ENCODE results near the gene ITGA11.

Gene ITGA11

DNA sequence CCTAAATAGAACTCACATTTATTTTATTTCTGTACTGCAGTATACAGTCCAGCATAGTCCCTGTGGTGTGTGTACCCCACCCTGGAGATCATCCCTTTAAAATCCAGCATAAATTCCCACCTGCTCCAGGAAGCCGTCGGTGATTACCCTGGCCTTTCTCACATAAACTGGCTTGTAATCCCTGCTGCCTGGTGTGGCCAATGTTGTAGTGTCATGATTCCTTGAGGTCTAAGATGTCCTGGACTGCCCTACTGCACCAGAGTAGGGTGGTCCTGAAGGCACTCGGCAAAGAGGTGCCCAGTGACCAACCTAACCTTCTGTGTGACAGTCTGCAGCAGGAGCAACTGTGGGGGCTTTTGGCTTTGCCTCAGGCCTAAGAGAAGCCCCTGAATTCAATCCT lies 58.9 kb downstream of the ITGA11 start:
- no peak for DNase-seq (ENCODE audit: low read depth in 2 of 2)

DNA sequence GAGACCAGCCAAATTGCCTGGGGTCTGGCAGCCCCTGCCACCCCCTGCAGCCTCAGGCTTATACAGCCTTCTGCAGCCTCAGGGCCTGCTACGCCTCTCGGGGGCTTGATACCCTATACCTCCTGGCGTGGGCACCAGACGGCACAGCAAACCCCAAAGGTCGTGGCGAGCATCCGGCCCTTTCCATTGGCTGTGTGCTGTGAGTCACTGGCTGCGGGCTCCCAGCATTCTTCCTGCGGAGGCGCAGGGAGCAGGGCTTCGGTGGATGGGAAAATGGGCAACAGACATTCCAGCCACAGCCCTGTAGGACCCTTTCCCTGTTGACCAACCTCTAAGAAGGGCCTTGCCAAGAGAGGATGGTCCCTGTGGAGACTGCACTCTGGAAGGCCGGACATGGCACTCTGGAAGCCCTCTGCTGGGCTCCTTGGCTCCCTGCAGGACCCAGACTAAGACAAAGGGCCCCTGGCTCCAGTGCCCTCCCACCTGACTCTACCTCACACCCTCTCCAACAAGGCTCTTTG lies 59.6 kb downstream of the ITGA11 start:
- no peak for DNase-seq (ENCODE audit: low read depth in 2 of 2)

DNA sequence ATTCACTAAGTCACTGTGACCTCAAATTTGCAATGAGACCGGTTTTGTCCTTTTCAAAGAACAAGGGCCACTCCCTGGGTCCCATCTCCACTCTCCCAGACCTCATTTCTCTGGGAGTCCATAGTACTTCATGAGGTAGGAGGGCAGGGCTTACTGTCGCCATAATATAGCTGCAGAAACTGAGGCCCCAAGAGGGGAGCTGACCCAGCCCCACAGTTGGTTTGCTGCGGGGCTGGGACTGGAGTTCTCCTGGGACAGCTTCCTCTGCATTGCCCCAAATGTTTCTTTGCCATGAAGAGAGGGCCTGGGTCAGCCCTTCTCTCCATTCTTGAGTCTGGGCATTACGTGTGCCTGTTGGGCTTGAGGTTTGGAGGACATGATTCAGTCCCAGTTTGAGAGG lies 60.1 kb downstream of the ITGA11 start:
- no peak for DNase-seq (ENCODE audit: low read depth in 2 of 2)

DNA sequence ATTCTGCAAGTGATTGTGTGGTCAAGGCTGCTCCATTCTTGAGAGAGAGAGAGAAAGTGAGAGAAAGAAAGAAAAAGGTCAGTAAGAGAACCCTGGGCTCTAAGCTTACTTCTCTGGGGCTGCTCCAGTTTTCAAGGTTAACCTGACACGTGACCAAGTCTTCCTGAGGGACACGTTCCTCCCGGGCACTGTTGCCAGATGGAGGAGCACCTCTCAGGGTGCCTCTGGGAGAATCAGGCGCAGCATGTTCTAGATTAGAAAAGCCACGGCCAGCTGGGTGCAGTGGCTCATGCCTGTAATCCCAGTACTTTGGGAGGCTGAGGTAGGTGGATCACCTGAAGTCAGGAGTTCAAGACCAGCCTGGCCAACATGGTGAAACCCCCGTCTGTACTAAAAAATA lies 60.8 kb downstream of the ITGA11 start:
- DNase-seq (ENCODE audit: low read depth in 2 of 2) = no peak

DNA sequence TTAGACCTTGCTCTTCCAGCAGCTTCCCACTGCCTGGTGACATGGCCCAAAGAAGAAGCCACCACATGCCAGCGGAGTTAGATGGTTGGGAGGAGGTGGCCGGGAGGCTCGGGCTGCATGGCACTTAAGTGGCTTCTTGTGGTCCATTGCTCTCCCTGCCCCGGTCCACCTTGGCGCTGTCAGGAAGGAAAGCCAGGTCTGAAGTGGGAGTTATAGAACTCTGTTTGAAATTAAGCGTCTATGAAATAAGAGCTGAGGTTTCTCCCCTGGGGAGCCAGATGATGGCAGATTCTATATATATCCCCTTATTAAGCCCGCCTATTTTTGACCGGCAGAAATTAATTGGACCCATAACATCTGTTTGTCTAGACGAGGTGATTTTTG lies 61.2 kb downstream of the ITGA11 start:
- no peak for DNase-seq (ENCODE audit: low read depth in 2 of 2)

DNA sequence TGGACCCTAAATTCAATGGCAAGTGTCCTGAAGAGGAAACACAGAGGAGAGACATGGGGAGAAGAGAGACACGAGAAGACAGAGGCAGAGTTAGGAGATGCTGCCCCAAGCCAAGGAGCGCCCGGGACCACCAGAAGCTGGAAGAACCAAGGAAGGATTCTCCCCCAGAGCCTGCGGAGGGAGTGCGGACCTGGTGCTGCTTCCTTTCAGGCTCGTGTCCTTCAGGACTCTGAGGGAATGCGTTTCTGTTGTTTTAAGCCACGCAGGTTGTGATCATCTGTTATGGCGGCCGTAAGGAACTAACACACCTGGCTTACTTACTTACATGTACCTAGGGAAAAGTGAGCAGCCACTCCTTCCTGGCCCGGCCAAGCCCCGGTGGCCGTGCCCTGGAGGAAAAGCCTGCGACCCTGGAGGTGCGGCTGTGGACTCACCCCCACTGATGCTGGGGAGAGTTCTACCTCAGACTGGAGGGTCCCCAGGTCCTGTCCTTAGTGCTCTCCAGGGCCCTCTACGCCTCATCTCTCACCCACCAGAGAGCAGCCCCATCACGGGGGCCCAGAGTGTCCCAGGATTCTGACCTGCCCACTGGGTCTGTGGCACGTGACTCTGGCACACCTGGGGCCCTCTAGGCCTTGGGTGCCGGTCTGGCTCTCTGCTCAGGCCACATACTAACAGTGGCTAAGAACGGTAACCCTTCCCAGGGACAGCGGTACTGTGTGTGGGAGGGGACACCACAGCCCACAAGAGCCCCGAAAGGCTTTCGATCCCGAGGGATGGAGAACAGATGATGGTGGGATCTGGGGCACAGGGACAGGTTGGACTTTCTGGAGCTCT lies 61.8 kb downstream of the ITGA11 start:
- no peak for DNase-seq (ENCODE audit: low read depth in 2 of 2)

DNA sequence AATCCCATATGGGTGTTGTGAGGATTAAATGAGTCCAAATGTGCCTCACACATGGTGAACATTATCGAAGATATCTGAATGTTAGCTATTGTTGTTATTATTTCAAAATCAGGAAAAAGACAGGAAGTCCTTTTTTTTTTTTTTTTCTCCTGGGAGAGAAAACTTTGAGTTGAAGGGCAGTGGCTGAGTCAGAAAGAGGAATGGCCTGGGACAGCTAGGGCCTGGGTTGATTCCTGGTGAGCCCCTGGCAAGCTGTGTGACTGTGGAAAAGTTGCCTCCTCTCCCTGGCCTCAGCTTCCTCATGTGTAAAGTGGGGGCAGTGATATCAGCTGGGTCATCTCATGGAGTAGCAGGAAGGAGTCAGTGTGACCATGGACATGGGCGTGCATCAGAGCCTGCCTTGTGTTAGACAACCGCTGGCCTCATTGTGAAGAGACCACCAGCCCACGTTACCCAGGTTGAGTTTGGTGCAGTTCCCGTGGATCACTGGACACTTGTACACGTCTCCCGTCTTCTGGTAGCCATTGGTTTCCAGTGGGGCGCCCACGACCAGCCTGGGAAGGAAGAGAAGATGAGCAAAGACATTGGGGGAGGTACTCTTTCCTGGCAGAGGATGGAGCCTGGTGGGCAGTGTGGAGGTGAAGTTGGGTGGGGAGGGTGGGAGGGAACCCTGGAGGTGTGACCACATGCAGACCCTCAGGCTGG lies 63.1 kb downstream of the ITGA11 start:
- no peak for DNase-seq (ENCODE audit: low read depth in 2 of 2)

DNA sequence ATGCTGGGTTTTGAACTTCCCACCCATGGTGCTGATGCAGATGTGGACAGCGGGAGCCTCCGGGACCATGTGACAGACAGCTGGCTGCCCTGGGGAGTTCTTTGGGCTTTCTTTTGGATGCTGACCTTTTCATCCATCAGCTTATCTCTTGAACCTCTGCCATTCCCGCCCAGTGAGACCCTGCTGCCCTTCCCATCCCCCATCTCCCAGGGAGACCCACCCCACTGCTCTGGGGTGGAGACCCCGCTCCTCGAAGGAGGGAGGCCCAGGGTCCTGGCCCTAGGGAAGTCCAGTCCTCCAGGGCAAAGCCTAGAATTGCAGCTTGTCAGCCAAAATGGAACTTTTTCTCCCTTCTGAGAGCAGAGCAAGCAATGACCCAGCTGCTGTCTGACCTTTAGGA lies 64.0 kb downstream of the ITGA11 start:
- DNase-seq (ENCODE audit: low read depth in 2 of 2) = no peak

DNA sequence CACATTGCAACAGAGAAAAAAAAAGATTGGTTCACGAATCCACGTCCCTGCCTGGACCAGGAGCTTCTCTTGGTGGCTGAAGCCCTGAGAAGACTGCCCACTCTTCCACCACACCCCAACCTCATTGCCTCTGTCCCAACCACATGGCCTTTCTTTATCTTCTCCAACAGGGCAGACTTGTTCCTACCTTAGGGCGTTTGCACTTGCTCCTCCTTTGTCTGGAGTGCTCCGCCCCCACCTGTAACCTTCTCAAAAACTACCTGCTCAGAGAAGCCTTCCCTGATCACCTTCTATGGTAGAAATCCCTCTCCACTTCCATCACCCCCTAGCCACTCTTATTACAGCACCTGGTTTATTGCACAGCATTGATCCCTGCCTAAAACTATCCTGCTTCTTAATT lies 64.7 kb downstream of the ITGA11 start:
- no peak for DNase-seq (ENCODE audit: low read depth in 2 of 2)

DNA sequence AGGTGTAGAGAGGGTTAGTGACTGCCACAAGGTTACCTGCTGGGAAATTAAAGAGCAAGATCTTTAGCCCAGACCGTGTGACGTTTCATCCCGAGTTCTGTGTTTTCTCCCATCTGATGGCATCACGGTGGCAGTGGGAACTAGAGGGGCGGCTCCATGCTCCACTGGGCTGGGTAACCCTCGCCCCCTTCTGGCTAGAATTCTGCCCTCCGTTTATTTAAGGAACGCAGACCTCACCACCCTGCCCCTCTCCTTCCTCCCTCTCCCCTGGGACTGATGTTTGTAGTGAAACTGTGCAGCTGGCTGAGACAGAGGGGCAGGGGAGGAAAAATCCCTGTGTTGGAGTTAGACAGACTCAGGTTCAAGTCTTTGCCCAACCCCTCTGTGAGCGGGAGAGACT lies 65.6 kb downstream of the ITGA11 start:
- DNase-seq (ENCODE audit: low read depth in 2 of 2) = no peak

DNA sequence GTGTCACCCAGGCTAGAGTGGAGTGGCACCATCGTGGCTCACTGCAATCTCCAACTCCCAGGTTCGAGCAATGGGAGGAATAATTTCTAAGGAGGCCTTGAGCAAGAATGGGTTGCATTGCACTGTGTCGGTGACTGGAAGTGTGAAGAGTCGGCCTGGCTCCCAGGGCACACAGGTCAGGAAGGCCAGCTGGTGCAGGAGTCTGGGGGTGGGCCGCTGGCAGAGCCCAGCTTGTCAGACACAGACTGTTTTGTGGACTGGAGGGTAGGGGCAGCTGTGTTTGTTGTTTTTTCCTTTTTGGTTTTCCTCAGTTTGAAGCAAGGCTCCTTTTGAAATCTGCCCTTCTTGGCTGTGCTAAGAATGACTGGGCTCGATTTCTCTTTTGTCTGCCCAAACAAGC lies 66.2 kb downstream of the ITGA11 start:
- no peak for DNase-seq (ENCODE audit: low read depth in 2 of 2)

DNA sequence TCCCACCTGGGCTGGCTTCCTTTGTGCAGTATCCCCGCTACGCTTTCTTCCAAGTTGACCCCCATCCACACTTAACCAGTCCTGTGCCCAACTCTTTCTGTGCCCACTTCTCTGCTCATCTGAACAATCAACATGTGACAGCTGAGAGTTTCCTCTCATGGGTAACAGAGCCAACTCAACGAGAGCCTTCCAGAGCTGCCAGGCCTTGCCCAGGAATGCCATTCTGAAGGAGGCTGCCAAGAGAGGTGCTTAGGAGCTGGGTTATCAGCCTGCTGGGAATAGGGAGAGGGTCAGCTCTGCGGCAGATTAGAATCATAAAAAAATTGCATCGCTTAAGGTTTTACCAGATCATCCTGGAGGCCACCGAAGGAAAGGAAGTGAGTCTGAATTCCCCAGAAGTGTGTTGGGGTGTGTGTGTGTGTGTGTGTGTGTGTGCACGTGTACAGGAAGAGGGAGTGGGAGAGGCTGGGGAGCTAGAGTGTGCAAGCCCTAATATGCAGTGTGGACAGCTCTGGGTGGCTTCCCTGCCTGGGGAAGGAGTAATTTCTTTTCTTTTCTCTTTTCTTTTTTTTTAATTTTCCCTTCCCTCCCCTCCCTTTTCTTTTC lies 66.7 kb downstream of the ITGA11 start:
- DNase-seq (ENCODE audit: low read depth in 2 of 2) = no peak

DNA sequence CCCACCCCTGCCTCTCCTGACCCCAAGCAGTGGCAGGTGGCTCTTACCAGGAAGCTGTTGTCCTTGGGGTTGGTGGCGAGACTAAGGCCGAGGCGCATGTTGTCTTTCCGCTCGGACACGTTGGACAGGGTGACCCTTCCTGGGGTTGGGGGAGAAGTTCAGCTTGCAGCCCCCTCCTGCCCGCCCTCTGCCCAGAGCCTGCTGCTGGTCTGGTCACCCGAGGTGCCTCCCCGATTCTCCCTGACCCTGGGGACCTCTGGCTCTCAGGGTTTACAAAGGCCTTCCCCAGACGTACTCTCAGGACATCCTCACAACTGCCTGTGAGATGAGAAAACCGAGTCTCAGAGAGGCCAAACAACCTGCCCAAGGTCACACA lies 67.3 kb downstream of the ITGA11 start:
- DNase-seq (ENCODE audit: low read depth in 2 of 2) = no peak

DNA sequence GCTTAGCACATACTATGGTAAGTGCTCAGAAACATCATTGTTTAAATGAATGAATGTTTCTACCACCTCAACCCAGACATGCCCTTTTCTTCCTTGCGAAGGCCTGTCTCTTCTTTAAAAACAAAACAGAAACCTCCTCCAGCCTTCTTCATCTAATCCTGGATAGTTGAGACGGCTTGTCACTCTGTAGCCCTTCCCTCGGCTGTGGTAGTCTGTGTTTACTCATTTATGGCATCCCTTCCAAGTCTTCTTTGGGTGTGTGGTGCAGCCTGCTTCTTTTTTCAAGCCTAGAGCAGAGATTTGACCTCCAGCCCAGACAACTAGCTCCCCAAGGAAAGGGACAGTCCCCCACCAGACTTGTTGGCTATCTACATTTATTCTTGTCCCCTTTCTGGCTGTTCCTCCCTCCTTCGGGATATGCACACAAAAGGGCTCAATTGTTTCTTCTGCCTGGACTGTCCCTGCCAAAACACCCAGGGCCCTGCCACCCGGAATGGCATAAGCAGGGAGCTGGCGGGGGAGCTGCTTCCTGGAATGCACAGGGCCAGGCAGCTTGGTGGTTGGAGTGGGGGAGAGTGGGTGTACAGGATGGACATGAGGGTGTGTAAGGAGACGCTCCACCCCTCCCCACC lies 67.8 kb downstream of the ITGA11 start:
- DNase-seq (ENCODE audit: low read depth in 2 of 2) = no peak

DNA sequence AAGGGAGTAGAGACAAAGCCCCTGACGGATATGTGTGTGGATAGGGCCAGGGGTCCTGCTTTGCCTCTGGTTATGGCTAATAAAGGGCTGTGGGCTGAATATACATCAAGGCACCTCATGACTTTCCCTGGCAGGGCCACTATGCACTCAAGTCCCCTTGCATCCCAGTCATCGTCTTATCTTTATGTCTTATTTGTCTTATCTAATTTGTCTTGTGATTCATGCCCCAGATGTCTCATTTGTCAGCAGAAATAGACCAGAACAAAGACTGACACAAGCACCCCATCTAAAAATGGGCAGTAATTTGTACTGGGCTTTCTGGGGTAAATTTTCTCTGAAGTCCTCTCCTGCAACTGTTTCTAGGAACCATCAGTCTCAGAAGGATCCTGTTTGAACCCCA lies 68.6 kb downstream of the ITGA11 start:
- no peak for DNase-seq (ENCODE audit: low read depth in 2 of 2)

DNA sequence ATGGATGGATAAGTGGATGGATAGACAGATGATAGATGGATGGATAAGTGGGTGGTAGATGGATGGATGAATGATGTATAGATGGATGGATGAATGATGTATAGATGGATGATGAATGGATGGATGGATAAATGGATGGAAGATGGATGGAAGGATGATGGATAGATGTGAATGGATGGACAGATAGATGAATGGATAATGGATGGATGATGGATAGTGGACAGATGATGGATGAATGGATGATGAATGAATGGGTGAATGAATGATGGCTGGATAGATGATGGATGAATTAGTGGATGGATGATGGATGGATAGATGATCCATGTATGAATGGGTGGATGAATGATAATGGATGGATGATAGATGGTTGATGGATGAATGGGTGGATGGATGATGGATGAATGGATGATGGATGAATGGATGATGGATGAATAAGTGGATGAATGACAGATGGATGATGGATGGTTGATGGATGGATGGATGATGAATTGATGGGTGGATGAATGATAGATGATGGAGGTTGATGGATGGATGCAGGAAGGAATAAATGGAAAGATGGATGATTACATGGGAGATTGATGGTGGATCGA lies 69.3 kb downstream of the ITGA11 start:
- no peak for DNase-seq (ENCODE audit: low read depth in 2 of 2)

DNA sequence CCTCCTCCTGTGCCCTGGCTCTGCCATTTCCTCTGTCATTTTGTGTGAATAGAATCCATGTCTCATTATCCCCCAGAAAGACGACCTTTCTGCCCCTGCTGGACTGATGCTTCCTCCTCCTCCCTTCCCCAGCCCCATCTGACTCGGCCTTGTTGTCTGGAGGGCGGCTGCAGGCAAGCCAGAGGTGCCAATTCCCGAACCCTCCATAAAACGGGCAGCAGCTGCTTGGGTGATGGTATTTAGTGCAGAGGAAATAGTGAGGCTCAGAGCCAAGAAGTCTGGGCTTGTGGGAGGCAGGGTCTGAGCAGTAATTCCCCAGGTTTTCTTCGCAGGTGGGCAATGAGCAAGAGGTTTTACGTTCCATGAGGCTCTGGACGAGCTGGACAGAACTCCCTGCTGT lies 71.2 kb downstream of the ITGA11 start:
- DNase-seq (ENCODE audit: low read depth in 2 of 2) = no peak

DNA sequence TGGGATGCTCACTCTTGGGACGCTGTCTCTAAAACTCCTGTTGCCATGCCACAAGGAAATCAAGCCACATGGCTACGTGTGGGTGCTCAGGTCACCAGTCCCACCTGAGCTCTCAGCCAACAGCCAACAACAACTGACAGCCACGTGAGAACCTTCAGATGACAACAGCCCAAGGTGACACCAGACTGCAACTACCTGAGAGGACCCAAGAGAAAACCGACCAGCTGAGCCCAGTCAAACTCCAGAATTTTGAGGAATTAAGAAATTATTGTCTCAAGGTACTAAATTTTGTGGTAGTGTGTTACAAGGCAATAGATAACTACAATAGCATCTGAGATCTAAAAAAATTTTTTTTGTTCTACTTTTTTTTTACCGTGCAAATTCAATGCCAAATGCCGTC lies 75.2 kb downstream of the ITGA11 start:
- DNase-seq (ENCODE audit: low read depth in 2 of 2) = no peak

DNA sequence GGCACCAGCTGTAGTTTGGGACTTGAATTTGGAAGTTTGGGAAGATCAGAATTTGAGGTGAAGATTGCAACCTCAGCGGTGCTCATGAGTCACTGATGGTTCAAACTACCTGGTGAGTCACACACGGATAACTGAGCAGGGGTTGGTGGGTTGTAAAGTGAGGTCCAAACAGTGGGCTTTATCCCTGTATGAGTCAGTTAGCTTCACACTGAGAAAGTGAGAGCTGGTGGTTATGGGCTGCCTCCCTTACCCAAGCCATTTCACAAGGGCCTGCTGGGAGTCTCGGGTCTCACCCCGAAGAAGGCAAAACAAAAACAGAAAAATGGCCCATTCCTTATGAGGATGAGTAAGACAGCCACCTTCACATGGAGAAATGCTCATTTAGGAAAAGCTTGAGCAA lies 77.0 kb downstream of the ITGA11 start:
- DNase-seq (ENCODE audit: low read depth in 2 of 2) = no peak

DNA sequence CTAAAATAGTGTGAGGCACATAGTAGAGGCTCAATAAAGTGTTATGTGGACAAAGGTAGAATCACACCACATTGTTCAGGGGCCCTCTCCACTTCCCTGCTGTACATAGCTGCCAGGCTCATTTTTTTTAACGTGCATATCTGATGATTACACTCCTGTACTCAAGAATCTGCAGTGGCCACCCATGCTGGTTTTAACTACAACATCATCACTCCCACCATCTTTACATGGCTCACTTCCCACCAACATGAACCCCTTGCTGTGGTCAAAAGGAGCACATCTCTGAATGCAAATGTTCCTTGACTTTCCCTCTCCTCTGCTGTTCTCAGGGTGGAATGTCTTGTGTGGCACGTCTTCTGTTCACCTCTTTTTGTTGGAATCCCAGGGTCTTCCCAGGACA lies 77.7 kb downstream of the ITGA11 start:
- DNase-seq (ENCODE audit: low read depth in 2 of 2) = no peak

DNA sequence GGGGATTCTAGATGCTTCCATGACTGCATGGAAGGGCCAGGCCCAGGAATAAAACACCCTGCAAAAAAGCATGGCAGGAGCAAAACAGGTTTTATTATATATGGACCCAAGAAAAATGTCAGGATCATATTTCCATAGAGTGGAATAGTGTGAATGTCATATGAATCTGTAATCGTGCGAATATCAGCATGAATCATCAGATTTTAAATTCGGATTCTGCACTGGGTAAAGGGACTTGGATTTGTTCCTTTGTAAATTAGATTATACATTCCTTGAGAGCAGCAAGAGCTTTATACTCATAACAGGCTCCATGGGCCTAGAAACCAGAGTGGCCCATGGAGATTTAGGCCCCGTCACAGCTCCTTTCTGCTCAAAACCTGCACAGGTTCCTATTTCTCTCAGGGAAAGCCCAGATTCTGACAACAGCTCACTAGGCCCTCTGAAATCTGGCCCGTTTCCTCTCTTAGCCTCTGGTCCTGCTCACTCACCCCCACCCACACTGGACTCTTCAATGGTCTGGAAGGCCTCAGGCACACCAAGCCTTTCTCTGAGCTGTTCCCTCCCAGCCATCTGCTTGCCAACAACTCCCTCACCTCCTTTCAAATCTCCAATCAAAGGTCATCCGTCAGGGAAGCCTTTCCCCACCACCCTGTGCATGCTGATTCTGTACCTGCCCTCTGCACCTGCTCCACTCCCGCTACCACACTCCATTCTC lies 78.4 kb downstream of the ITGA11 start:
- no peak for DNase-seq (ENCODE audit: low read depth in 2 of 2)

Measured in stimulated activated CD8-positive, alpha-beta memory T cell treated with anti-CD3 and anti-CD28 coated beads, Interleukin-15, amount 100 ng/mL, for 4 hours (primary cell).